Progenitor cell of endocrine pancreas (in vitro differentiated cells): ENCODE results near the gene TNFRSF14. TPM values are rescaled to one million over a fixed set of nuclear protein-coding genes. Genes with fewer than 3 reads are reported as not detected.
A peak's percentile ranks its signal among the peaks of the same experiment; 100 is the strongest.

Experiments
- DNase-seq: peaks from one replicate; pipeline ENCODE4 v3.0.0; 2021; ENCODE audit warnings: low spot score; ENCODE audit not compliant: unreplicated experiment
- H3K27ac Mint-ChIP-seq: 2 replicates; pipeline ENCODE4 v1.8.0; 2021; ENCODE audit warnings: mild to moderate bottlenecking, moderate library complexity, mixed read lengths
- H3K27me3 Mint-ChIP-seq: 2 replicates; pipeline ENCODE4 v1.8.0; 2021; ENCODE audit warnings: mixed read lengths
- H3K36me3 Mint-ChIP-seq: 2 replicates; pipeline ENCODE4 v1.8.0; 2022; ENCODE audit warnings: mixed read lengths; ENCODE audit not compliant: insufficient read depth
- H3K4me1 Mint-ChIP-seq: 2 replicates; pipeline ENCODE4 v1.8.0; 2021; ENCODE audit warnings: low read depth, mixed read lengths
- H3K4me3 Mint-ChIP-seq: 2 replicates; pipeline ENCODE4 v1.8.0; 2021; ENCODE audit warnings: low read depth, mild to moderate bottlenecking, moderate library complexity, mixed read lengths
- H3K9me3 Mint-ChIP-seq: 2 replicates; pipeline ENCODE4 v1.8.0; 2021; ENCODE audit warnings: low read depth, mixed read lengths
- total RNA-seq: library from RNA; stranded (reverse); gene quantifications from 2 replicates; pipeline ENCODE4 v1.2.1, GENCODE V29; 2021
- TF ChIP-seq, protein P1 (sequence below): fragments of 200-600 bp; sonication (generic); IDR thresholded peaks from one replicate; pipeline ENCODE4 v1.5.0; 2021; ENCODE audit warnings: antibody characterized with exemption, mild to moderate bottlenecking; ENCODE audit not compliant: unreplicated experiment

The TNFRSF14 gene
- total RNA-seq, 1 donor from 2014 or later, result 0.41 TPM

- Mint-ChIP-seq H3K36me3 (peaks cover 2% of the 10 kb centered on the region), H3K27me3 (peaks cover 27% of the 10 kb centered on the region), H3K4me3 (no peak overlapping the region), H3K4me1 (peaks cover 1% of the 10 kb centered on the region), H3K27ac (no peak overlapping the region), H3K9me3 (peaks cover 5% of the 10 kb centered on the region)
- no peak for DNase-seq
- TF ChIP-seq, protein P1, sequence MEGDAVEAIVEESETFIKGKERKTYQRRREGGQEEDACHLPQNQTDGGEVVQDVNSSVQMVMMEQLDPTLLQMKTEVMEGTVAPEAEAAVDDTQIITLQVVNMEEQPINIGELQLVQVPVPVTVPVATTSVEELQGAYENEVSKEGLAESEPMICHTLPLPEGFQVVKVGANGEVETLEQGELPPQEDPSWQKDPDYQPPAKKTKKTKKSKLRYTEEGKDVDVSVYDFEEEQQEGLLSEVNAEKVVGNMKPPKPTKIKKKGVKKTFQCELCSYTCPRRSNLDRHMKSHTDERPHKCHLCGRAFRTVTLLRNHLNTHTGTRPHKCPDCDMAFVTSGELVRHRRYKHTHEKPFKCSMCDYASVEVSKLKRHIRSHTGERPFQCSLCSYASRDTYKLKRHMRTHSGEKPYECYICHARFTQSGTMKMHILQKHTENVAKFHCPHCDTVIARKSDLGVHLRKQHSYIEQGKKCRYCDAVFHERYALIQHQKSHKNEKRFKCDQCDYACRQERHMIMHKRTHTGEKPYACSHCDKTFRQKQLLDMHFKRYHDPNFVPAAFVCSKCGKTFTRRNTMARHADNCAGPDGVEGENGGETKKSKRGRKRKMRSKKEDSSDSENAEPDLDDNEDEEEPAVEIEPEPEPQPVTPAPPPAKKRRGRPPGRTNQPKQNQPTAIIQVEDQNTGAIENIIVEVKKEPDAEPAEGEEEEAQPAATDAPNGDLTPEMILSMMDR, result no peak
These were observed 41.5 kb downstream of the TNFRSF14 start for GRCh38 chr1:2597441-2598328.

DNA sequence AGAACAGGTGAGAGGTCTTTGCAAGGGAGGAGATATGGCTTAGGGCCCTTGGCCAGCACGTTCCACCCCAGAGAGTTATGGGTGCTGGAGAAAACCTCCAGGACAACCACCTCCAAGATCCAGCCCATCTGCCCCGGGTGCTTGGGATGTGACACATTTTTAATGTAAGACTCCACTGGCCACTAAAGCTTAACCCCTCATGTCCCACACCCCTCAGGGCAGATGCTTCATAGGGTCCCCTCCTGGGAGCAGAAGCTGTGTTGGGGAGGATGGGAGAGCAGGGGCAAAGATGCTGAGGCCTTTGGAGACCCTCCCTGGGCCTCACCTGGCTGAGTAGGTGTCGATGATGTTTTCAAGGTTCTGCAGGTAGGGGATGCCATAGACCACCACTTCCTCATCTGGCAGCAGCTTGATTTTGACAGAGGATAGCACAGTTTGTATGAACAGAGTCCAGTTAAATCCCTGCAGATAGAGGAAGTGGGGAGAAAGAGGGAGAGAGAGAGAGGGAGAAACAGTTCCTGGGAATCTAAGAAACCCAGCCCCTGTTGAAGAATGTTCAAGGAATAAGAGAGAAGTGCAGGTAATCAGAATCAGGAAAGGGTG lies 42.3 kb downstream of the TNFRSF14 start:
- peaks cover 30% of the 10 kb centered on the region for H3K27me3 Mint-ChIP-seq
- H3K4me3 Mint-ChIP-seq, result no peak overlapping the region
- H3K4me1 Mint-ChIP-seq, result peaks cover 1% of the 10 kb centered on the region
- DNase-seq, result no peak
- TF ChIP-seq, protein P1, result no peak
- H3K9me3 Mint-ChIP-seq, result peaks cover 5% of the 10 kb centered on the region
- peaks cover 2% of the 10 kb centered on the region for H3K36me3 Mint-ChIP-seq
- no peak overlapping the region for H3K27ac Mint-ChIP-seq

DNA sequence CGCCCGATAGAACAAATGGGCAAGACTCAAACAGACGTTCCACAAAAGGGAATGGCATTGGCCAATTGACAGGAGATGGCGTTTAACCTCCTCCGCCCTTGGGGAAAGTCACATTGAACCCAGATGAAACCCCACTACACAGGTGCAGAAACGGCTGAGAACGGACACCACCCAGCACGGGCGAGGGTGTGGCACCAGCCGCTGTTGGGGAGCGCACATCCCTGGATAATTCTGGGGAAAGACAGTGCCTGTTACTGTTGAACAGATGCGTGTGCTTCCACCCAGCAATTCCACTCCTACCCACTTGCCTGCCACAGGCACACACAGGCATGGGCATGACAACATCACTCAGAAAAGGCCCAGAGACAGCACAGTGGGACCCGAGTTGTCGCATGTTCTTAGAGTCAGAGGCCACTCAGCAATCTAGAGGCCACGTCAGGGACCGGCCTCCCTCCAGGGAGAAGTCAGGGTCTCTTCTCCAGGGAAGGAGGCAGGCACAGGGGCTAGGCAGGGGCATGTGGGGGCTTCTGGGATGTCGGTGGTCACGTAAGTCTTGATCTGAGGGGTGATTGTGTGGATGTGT lies 45.6 kb downstream of the TNFRSF14 start:
- peaks cover 1% of the 10 kb centered on the region for H3K4me1 Mint-ChIP-seq
- H3K9me3 Mint-ChIP-seq, result peaks cover 5% of the 10 kb centered on the region
- no peak for DNase-seq
- peaks cover 30% of the 10 kb centered on the region for H3K27me3 Mint-ChIP-seq
- H3K36me3 Mint-ChIP-seq, result peaks cover 2% of the 10 kb centered on the region
- H3K4me3 Mint-ChIP-seq, result no peak overlapping the region
- H3K27ac Mint-ChIP-seq, result no peak overlapping the region
- TF ChIP-seq, protein P1, result no peak

DNA sequence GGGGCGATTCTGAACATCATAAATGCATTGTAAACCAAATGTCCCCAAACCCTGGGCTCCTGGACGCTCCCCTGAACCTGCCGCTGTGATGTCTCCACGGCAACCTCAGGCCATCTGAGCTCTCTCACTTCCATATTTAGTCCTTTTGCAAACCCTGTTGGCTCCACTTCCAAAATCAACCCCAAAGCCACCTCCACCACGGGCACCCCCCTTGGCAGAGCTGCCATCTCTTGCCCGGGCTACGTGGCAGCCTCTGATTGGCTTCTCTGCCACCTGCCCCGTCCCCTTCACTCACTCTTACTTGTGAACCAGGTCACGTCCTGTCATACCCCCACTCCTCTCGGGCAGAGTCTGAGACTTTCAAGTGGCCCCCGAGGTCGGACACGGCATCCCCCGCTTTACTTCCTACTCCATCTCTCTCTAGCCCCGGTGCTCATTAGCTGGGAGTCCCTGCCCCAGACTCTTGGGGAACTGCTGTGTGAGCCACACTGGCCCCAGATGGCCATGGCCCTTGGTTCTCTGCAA lies 46.2 kb downstream of the TNFRSF14 start:
- no peak for DNase-seq
- Mint-ChIP-seq H3K4me1 (peaks cover 1% of the 10 kb centered on the region), H3K27me3 (peaks cover 27% of the 10 kb centered on the region), H3K27ac (peak overlapping the region; percentile 89), H3K9me3 (peaks cover 5% of the 10 kb centered on the region), H3K36me3 (peaks cover 2% of the 10 kb centered on the region), H3K4me3 (no peak overlapping the region)
- TF ChIP-seq, protein P1, result no peak

DNA sequence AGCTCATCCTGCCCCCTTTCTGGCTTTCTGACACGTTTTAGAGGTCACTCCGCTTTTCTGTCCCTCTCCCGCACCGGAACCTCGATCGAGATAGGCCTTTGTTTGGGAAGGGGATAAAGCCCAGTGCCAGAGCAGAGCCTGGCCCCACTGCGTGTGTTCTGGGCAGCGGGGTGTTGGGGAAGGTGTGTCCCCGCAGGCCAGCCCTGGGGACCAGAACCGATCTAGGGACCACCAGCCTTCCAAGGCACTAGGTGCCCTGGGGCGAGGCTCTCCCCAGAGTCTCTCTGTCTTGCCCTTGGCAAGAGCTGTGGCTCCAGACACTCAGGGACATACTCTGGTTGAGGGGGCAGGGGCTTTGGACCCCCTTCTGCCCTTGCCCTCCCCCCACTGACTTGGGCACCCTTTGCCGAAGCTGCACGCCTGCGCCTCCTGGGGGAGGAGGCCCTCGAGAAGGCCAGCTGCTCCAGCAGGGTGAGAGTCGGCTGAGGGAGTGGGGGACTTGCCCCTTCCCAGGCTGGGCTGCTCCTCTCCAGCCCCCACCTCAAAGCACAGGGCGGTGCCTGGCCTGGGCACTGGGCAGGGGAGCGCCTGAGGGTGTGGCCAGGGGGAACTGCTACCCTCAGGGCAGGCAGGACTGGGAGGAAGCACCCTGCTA lies 46.8 kb downstream of the TNFRSF14 start:
- Mint-ChIP-seq H3K4me3 (no peak overlapping the region), H3K4me1 (peaks cover 1% of the 10 kb centered on the region), H3K27me3 (peaks cover 26% of the 10 kb centered on the region), H3K36me3 (peaks cover 2% of the 10 kb centered on the region), H3K27ac (peak overlapping the region; percentile 89), H3K9me3 (peaks cover 5% of the 10 kb centered on the region)
- DNase-seq, result no peak
- TF ChIP-seq, protein P1, result no peak
